Stimulated activated naive CD4-positive, alpha-beta T cell treated with Interleukin-2 at 50 U/mL for 16 hours (primary cell): ENCODE measurements around the gene DDX1.

Experiments used
- DNase-seq: peaks from one replicate; lab custom pipeline; 2025; lab: John Stamatoyannopoulos, UW

Gene DDX1

DNA sequence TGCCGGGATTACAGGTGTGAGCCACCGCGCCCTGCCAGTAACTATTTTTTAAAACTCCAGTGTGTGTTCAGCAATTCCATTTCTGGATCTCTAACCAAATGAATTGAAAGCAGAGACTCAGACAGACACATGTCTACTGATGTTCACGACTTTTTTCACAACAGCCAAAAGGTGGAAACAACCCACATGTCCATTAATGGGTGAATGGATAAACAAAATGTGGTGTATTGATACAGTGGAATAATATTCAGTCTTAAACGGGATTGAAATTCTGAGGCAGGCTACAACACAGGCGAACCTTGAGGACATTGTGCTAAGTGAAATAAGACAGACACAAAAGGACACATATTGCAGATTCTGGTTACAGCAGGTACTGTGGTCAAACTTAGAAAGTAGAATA, 55.0 kb downstream of the DDX1 start:
- no peak for DNase-seq

DNA sequence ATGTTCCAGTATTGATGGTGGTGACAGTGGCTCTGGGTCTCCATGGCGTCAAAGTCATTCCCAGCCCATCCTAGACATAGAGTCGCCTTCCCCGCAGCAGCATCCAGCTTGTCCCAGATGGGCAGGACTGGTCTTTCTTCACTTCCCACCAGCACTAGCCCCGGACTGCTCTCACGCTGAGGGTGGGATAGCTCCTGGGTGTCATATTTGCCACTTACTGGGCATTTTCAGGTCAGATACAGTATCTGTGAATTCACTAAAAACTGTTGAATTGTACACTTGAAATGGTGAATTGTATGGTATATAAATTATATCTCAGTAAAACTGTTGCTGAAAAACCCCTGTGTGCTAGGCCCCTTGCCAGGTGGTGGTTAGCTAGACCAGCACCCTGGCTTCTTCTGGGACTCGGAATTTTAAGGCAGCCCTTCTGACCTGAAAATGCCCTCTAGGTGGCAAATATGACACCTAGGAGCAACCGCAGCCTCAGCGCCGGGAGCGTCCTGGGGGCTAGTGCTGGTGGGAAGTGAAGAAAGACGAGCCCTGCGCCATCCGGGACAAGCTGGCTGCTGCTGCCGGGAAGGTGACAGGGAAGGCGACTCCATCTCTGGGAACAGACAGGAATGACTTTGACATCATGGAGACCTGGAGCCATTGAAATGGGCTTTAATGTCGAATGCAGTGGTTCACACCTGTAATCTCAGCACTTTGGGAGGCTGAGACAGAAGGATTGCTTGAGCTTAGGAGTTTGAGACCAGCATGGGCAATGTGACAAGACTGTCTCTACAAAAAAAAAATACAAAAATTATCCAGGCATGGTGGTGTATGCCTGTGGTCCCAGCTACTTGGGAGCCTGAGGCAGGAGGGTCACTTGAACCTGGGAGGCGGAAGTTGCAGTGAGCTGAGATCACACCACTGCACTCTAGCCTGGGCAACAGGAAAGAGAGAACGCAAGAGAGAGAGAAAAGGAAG, 56.2 kb downstream of the DDX1 start:
- DNase-seq, result no peak

DNA sequence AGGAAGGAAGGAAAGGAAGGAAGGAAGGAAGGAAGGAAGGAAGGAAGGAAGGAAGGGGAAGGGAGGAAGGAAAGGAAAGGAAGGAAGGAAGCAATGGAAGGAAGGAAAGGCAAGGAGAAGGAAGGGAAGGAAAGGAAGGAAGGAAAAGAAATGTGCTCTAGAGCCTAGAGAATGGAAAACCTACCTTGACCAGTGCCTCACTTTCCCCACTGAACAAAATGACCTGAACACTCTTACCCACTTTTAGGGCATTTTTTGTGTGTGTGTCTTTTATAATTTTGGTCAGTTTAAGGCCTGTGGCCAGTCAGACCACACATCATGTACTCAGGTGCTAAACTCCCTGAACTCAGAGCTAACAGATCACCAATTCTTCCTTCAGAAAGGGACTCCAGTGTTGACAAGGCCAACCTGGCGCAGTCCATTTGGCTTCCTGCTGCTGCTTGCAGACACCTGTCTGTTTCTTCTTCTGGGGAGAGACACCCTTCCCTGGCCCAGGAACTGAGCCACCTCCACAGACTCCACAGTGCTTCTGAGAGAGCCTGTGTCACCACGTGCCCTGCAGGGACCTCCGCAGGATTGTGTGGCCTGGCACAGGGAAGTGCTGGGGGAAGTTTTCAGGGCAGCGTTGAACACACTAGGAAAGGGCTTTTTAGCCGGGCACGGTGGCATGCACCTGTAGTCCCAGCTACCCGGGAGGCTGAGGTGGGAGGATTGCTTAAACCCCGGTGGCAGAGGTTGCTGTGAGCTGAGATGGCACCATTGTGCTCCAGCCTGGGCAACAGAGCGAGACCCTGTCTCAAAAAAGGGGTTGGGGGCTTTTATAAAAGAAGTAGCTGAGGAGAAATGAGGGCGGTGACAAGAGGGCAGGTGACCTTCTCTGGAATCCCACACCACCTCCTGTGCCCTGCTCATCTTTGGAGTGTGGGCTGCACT, 57.2 kb downstream of the DDX1 start:
- DNase-seq, result no peak

DNA sequence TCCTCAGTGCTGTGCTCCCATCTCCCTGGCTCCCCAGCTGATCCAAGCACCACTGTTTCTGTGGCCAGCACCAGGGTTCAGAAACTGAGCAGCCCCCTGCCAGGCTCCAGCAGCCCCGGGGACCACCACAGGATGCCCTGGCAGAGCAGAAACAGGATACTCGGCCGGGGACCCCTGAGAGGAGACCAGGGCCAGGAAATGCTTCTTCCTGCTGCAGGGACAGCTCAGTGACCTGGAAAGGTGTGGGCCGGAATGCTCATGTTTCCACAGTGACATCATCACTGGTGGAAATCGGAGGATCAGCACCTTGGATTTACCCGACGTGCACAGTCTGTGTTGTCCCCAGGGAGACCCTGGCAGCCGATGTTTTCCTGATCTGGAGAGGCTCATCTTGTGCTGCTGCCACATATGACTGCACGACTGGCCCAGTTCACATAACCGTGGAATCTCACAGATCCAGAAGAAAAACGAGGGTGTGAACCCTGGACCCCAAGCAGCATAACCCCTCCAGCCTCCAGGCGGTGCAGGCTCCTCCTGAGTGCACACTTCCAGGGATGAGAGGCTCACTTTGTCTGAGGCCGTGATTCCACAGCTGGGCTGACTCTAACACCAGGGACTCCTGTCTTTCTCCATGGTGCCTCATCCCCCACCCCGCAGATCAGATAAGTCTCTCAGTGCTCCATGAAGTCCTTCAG, 58.0 kb downstream of the DDX1 start:
- DNase-seq, result no peak

DNA sequence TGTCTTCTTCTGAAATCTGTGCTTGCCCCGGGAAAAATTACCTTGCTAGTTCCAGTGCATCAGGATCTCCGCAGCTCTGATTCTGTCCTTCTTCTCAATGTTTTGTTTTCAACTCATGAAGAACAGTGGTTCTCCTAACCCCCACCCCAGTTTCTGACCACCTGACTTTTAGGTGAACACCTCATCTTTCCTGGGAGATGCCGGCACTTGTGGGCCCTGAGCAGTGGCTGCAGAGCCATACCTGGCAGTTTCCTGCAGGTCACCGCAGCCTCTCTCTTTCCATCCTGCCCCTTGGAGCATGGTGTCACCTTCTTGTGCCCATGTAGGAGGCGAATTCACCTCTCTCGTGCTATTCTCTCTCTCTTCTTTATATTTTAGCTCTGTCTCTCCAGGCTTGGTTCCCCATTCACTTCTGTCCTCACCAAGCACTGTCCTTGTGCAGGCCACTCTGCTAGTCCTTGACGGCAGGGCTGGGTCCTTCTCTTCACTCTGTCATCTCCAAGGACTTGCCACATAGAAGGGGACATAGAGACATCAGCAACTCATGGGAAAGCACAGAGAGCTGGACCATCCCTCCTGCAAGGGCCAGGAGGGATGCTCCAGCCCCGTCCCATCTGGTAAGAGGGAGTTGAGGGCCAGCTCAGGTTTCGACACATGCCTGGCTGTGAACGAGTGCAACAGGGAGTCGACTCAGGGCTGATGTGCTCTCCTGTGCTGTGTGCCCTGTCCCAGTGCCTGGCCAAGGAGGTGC, 59.1 kb downstream of the DDX1 start:
- no peak for DNase-seq

DNA sequence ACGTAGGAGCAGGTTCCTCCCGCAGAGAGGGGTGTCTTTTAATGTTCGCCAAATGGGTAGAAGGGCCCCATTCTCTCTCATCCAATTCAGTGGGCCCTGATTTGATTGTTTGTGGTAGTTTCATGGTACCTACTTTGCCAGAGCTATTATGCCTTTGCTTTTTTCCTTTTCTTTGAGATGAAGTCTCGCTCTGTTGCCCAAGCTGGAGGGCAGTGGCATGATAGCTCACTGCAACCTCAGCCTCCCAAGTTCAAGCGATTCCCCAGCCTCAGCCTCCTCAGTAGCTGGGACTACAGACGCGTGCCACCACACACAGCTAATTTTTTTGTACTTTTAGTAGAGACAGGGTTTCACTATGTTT, 59.7 kb downstream of the DDX1 start:
- no peak for DNase-seq

DNA sequence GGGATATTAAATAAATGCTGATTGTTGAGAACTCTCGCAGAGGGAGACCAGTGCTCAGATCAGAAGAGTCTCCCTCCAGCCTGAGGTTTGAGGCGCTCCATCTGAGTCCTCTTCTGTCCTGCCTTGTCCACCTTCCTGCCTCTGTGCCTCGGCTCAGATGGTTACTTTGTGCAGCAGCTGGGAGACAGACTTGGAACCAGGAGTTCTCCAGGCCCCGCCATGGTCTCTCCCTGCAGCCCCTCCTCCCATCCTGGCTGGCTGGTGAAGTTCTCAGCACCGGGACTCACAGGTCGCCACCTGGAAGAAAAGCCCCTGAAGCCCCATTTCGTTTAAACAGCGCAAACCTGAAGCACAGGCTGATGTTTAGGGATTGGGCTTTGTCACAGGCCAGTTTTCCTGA, 60.6 kb downstream of the DDX1 start:
- DNase-seq, result no peak

DNA sequence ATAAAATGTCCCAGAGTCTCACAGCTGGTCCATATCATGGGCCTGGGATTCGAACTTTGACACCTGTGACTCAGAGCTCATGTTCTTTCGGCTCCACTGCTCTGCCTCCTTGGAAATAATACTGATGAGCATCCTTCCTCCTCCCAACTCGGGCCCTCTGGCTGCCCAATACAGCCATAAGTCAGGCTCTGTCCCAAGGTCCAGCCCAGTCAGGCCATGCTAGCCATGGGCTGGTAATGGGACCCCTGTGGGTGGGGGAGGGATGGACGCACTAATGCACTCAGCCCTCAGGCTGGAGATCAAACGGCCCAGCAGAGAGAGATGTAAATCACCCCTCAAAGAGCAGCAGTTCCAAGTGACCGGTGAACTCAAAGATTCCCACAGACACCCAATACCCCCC, 61.1 kb downstream of the DDX1 start:
- no peak for DNase-seq

DNA sequence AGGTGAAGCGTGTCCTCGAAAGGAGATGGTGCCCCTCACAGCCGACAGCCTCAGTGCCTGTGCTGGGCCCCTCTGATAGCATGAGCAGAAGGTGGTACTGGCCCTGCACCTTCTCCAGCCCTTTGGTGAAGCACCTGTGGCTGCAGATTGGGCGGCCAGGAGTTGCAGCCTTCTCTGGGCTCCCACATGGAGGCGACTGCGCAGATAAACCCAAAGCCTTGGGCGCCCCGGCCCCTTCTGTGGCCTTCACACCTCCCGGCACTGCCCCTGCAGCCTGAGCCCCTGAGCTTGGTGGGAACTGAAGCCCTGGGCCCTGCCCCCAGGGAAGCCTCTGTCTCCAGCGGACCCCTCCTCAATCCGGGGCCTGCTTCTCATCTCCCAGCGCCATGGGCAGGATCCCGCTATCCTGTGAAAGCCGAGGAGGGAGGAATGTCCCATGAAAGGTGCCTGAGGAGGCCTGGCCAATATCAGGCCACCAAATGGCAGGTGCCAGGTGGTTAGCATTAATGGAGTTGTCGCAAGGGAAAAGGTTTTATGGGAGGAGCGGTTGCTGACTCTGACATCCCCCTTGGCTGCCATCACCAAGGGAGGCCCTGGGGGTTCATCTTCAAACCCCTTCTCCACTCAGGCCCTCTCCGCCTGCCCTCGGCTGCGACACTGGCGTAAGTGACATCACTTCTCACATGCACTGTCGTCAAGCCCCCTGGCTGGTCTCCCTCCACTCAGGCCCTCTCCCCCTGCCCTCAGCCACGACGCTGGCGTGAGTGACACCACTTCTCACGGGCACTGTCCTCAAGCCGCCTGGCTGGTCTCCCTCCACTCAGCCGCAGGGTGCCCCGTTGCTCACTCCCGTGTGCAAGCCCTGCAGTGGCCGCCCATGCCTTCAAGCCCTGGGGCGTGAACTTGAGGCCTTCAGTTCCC, 62.4 kb downstream of the DDX1 start:
- DNase-seq, result no peak

DNA sequence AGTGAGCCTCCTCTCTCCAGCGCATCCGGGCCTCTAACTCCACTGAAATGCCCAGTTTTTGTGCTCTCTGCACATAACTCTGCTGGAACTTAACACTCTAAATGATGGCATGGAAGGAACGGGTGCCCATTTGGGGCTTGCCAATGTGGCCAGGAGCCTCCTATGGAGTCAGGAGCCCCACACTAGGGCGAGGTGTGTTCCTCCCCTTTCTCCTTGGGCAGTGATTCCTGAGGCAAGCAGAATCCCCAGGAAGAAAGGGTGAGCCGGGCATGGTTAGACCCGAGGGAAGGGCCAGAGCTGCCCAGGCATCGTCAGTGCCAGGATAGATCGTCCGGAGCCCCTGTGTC, 63.0 kb downstream of the DDX1 start:
- no peak for DNase-seq

DNA sequence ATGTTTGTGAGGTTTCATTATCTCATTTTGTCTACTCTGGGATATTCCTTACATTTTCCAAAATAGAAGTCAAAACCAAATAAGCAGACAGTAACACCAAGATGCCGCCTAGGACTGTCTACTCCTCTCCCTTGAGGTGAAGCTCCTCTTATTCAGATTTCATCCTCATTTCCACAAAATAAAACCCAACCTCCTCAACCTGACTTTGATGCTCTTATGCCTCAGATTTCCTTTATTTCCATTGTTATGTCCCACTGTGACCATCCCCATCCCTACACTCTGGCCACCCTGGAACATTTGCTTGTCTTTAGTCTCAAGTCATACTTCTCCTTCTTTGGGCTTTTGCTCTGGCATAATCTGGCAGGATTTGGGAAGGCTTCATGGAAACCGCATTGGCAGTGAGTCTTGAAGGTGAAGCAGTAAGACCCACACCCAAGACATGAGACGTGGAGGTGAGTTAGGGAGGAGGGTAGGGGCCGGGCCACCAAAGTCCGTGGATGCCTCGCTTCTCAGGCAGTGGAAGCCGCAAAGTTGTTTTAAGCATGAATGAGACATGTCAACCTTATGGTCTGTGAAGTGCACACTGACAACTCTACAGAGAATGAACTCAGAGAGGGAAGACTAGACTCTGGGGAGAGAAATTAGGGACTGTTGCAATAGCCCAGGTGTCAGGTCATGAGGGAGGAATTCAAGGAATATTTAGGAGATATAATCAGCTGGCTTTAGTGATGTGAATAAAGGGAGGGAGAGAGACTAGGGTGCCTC, 63.6 kb downstream of the DDX1 start:
- DNase-seq, result no peak

DNA sequence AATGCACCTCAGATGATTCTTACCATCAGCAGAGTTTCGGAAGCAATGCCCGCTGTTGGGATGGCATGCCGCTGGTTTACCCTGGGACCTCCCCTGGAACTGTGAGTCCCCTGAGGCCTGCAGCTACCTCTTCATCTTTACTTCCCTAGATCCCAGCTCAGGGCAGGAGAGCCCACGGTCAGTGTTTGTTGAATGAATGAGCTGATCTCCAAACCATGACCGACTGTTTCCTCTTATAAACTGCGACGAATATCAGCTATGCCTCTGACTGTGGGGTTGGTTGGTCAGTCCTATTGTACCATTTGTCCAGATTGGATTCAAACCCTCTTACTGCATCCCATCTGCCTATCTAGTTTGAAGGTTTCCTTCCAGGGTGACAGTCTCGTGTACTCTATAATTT, 64.4 kb downstream of the DDX1 start:
- no peak for DNase-seq

DNA sequence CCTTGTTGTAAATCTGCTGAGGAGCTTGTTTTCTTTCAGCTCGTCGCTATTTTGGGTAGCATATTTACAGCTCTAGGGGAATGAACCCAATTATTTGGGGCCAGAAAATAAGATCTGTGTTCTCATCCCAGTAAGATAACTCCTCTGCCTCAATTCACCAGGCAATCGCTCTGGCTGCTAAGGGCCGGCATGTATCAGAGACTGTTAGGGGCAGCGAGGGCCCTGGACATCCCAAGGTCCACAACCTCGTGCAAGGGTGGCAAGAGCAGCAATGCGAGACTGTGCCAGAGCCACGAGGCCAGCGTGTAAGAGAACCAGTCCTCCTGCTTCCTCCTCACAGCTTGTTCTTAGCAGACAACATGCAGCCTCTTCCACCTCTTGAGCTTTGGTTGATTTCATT, 66.1 kb downstream of the DDX1 start:
- DNase-seq, result no peak

DNA sequence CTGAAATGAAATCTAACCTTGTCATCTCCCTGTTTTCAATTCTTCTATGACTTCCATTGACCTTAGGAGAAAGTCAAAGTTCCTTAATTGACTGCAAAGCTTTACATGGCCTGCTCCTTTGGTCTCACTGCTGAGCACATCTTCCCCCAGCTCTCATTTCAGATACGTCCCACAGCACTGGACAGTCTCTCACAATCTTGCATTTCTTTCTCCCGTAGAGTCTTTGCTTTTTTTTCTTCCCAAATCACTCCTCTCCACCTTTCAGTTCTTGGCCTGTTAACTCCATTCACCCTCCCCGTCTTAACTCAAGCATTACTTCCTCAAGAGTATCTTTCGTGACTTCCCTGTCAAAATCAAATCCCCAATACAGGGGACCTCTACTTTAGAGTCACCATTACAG, 67.2 kb downstream of the DDX1 start:
- DNase-seq, result no peak

DNA sequence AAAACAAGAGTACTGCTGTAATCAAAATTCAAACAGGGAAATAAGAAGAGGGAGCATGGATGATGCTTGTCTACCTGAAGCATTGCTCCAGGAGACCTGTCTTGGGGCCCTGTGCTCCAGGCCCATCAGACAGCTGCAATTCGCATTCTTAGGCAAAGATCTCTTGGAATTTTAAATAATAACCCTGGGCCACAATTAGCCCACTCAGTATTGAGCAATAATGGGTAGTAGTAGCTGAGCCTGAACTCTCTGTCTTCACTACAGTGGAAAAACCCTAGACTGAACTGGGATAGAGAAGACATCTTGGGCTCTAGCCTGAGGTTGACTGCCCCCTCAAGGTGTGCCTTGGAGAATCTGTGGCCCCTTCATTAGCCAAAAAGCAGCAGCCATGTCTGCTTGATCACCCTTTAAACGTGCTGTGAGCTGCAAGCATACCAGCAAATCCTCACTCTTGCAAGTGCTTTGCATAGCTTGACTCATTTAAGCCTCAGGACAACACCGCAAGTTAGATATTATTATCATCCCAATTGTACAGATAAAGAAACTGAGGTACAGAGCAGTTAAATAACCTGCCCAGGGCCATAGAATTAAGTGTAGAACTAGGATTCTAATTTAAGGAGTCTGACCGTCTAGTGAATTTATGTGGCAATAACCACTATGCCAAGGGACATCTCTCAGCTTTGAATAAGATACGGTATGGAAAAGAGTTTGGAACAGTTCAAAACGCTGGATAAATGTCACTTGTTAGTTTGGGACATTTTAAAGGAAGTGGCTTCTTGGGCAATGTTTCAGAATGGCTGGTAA, 69.0 kb downstream of the DDX1 start:
- DNase-seq, result no peak

DNA sequence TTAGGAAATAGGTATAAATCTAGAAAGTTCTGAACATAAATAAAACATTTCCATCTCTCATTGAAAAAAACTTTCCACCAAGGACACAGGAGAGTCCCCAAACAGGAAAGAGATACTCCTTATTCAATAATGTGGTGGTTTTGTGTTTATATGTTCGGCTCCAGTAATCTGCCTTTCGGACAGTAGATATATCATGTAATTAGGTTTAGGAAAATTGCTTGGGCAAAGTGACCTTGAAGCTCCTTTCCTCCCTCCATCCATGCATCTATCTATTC, 69.6 kb downstream of the DDX1 start:
- DNase-seq, result no peak

DNA sequence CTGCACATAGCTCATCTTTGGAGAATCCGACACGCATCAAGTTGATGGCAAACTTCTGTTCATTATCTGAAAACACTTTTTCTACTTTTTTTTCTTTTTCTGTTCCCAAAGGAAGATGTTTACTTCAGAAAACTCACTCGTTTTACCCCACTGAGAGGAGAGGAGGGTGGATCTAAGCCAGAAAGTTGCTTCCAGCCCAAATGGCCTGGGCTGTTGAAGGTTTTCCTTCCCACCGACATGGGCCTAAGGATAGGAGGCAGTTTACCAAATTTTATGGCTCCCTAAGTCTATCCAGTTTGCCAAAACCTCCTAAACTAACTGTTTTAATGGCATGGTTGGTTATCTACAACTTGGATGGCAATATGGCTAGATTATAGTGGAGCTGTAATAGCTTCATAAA, 70.4 kb downstream of the DDX1 start:
- DNase-seq, result no peak

DNA sequence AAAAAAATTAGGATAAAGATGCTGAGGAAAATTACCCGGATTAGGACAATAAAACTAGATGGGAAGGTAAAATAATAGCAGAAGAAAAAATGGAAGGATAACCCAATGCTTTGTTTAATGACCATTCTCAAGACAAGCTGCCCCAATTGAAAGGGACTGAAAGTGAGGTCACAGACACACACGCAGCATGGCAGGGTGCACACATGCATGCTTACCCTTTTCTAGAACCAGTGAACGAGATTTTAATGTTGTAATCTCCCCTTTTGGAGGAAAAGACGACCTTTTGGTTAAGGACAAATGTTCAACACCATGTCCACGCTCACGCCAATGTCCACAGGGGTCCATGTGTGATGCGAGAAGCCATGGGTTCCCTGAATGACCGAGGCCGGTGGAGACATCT, 70.9 kb downstream of the DDX1 start:
- DNase-seq, result no peak

DNA sequence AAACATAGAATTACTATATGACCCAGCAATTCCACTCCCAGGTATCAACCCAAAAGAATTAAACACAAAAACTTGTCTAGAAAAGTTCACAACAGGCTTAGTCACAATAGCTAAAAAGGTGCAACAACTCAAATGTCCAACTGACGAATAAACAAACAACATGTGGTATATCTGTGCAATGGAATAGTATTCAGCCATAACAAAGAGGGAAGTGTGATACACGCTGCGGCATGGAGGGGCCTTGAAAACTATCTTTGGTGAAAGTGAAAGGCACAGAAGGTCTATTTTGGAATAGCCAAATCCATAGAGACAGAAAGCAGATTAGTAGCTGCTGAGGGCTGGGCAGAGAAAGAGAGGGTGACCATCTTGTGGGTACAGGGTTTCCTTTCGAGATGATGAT, 72.1 kb downstream of the DDX1 start:
- no peak for DNase-seq
